IMR-90 (cell line): Measurements from ENCODE around the gene GPR39. TPM values are rescaled to one million over a fixed set of nuclear protein-coding genes. Genes with fewer than 3 reads are reported as not detected.

Source experiments
- ATAC-seq: fragments of 200-7000 bp; cut with Tn5 transposase; 2 replicates; pipeline ENCODE4 v1.9.1; 2020; ENCODE audit warnings: low read depth, mild to moderate bottlenecking, moderate library complexity
- BruUV-seq: library from RNA; stranded (reverse); fragments of 400-500 nt; replicated peaks from 2 replicates; lab custom pipeline; 2021; lab: Mats Ljungman, UMichigan
- CTCF ChIA-PET: fragments of 300-600 bp; formaldehyde crosslinking; extraction: SDS; loops from one replicate; lab custom pipeline; 2021; ENCODE audit warnings: antibody characterized with exemption; lab: Yijun Ruan, JAX
- POLR2A ChIA-PET: fragments of 300-600 bp; sonication (Branson Sonifier 250); formaldehyde crosslinking; loops from one replicate; lab custom pipeline; 2022; ENCODE audit warnings: antibody characterized with exemption; ENCODE audit not compliant: unreplicated experiment; lab: Charles Lee
- DNase-seq: peaks from one replicate; pipeline ENCODE4 v3.0.0; 2013
- H2AFZ ChIP-seq: replicated peaks from 2 replicates; pipeline ENCODE3; 2013; ENCODE audit warnings: low read length, mild to moderate bottlenecking; ENCODE audit not compliant: poor library complexity
- H2AK5ac ChIP-seq: 2 replicates; pipeline ENCODE4 v1.6.1; 2013; ENCODE audit warnings: low read depth, low read length, inconsistent platforms
- H2AK9ac ChIP-seq: replicated peaks from 2 replicates; pipeline ENCODE3; 2013; ENCODE audit warnings: mild to moderate bottlenecking, low read depth, low read length, moderate library complexity; ENCODE audit not compliant: poor library complexity
- H2BK120ac ChIP-seq: 2 replicates; pipeline ENCODE4 v1.6.1; 2013; ENCODE audit warnings: low read depth, low read length, inconsistent platforms
- H2BK15ac ChIP-seq: 3 replicates; pipeline ENCODE4 v1.6.1; 2013; ENCODE audit warnings: low read depth, low read length, inconsistent platforms
- H2BK20ac ChIP-seq: 2 replicates; pipeline ENCODE4 v1.6.1; 2013; ENCODE audit warnings: low read depth, mild to moderate bottlenecking, inconsistent platforms, low read length, moderate library complexity
- H2BK5ac ChIP-seq: 2 replicates; pipeline ENCODE4 v1.6.1; 2013; ENCODE audit warnings: mild to moderate bottlenecking, low read depth, low read length, inconsistent platforms; ENCODE audit not compliant: poor library complexity, severe bottlenecking
- H3K14ac ChIP-seq: replicated peaks from 2 replicates; pipeline ENCODE4 v1.6.1; 2013; ENCODE audit warnings: low read depth, low read length, inconsistent platforms
- H3K18ac ChIP-seq: 2 replicates; pipeline ENCODE4 v1.6.1; 2013; ENCODE audit warnings: low read depth, low read length, control low read depth
- H3K23ac ChIP-seq: 2 replicates; pipeline ENCODE4 v1.6.1; 2013; ENCODE audit warnings: low read depth, low read length, inconsistent platforms
- H3K27ac ChIP-seq: 2 replicates; pipeline ENCODE4 v1.5.1; 2013; ENCODE audit warnings: mild to moderate bottlenecking, control low read depth, low read length; ENCODE audit not compliant: insufficient read depth
- H3K27me3 ChIP-seq: 2 replicates; pipeline ENCODE4 v1.6.1; 2013; ENCODE audit warnings: low read length; ENCODE audit not compliant: control insufficient read depth, insufficient read depth
- H3K36me3 ChIP-seq: 2 replicates; pipeline ENCODE4 v1.6.1; 2013; ENCODE audit warnings: low read length, mixed read lengths; ENCODE audit not compliant: control insufficient read depth, insufficient read depth
- H3K4ac ChIP-seq: 2 replicates; pipeline ENCODE4 v1.6.1; 2013; ENCODE audit warnings: low read depth, low read length, inconsistent platforms
- H3K4me1 ChIP-seq: 2 replicates; pipeline ENCODE4 v1.6.1; 2013; ENCODE audit warnings: low read length, mixed read lengths; ENCODE audit not compliant: control insufficient read depth, insufficient read depth
- H3K4me2 ChIP-seq: 2 replicates; pipeline ENCODE4 v1.6.1; 2013; ENCODE audit warnings: low read depth, mild to moderate bottlenecking, control low read depth, low read length, moderate library complexity
- H3K4me3 ChIP-seq: 2 replicates; pipeline ENCODE4 v1.5.1; 2013; ENCODE audit warnings: low read depth, mild to moderate bottlenecking, control low read depth, low read length, moderate library complexity; ENCODE audit not compliant: insufficient read depth
- H3K56ac ChIP-seq: 2 replicates; pipeline ENCODE4 v1.6.1; 2013; ENCODE audit warnings: low read length, inconsistent platforms; ENCODE audit not compliant: insufficient read depth; ENCODE audit errors: extremely low read depth
- H3K79me1 ChIP-seq, 2 experiments: 2 replicates each; pipeline ENCODE4 v1.6.1; 2013; ENCODE audit warnings: low read length in 2 of 2, inconsistent platforms in 1 of 2, low read depth in 1 of 2
- H3K9ac ChIP-seq: 2 replicates; pipeline ENCODE4 v1.6.1; 2013; ENCODE audit warnings: low read depth, low read length, control low read depth
- H3K9me1 ChIP-seq: 2 replicates; pipeline ENCODE4 v1.6.1; 2013; ENCODE audit warnings: low read length, inconsistent platforms; ENCODE audit not compliant: insufficient read depth
- H3K9me3 ChIP-seq: 2 replicates; pipeline ENCODE4 v1.6.1; 2013; ENCODE audit warnings: low read length; ENCODE audit not compliant: control insufficient read depth, insufficient read depth
- H4K20me1 ChIP-seq: 2 replicates; pipeline ENCODE4 v1.6.1; 2013; ENCODE audit warnings: low read length, inconsistent platforms; ENCODE audit not compliant: insufficient read depth
- H4K5ac ChIP-seq: 2 replicates; pipeline ENCODE4 v1.6.1; 2013; ENCODE audit warnings: mild to moderate bottlenecking, low read depth, low read length, control low read depth
- H4K8ac ChIP-seq, 2 experiments: 2 replicates each; pipeline ENCODE4 v1.6.1; 2013; ENCODE audit warnings: low read depth in 2 of 2, low read length in 2 of 2, control low read depth in 1 of 2, inconsistent platforms in 1 of 2
- H4K91ac ChIP-seq: 2 replicates; pipeline ENCODE4 v1.6.1; 2013; ENCODE audit warnings: low read depth, low read length, inconsistent platforms; ENCODE audit not compliant: insufficient read depth
- MAFK ChIP-seq: IDR thresholded peaks from 2 replicates; pipeline ENCODE4 v1.6.1; 2012; ENCODE audit warnings: low read depth, low read length, improper control_type of control experiment
- NFE2L2 ChIP-seq: fragments of 150-350 bp; IDR thresholded peaks from 2 replicates; pipeline ENCODE4 v1.6.1; 2016; ENCODE audit warnings: low read depth, mild to moderate bottlenecking, low read length
- WGBS, 2 experiments: methylation state at CpG; one replicate each; pipeline versions ENCODE4 v1.1.5 to v1.1.7; 2013; ENCODE audit warnings: missing lambda C conversion rate in 2 of 2; ENCODE audit not compliant: insufficient read length in 1 of 2; ENCODE audit errors: extremely low coverage in 2 of 2; 5-methylcytosine and 5-hydroxymethylcytosine counted together
- dilution Hi-C: fragments of 300-500 bp; cut with HindIII; formaldehyde crosslinking; loops from one replicate; pipeline ENCODE4 v1.14.3; 2018; ENCODE audit warnings: low sequenced_read_pairs; ENCODE audit not compliant: unreplicated experiment
- in situ Hi-C: fragments of 300-500 bp; cut with MboI; formaldehyde crosslinking; loops from 3 replicates; pipeline ENCODE4 v1.14.3; 2019; ENCODE audit warnings: low sequenced_read_pairs, inconsistent platforms, mixed read lengths
- intact Hi-C: fragments of 100-400 bp; cut with micrococcal nuclease; formaldehyde crosslinking; loops from 2 replicates; pipeline ENCODE4 v1.10.0; 2022
- polyA plus RNA-seq, 3 experiments: library from polyadenylated mRNA; depleted of rRNA; stranded (reverse); fragments of >200 nt; gene quantifications; 2 replicates each; pipeline ENCODE4 v1.2.3, GENCODE V29; 2012; ENCODE audit warnings: low replicate concordance in 1 of 3
- total RNA-seq: library from RNA; depleted of rRNA; stranded (reverse); fragments of >200 nt; gene quantifications from 2 replicates; pipeline ENCODE4 v1.2.3, GENCODE V29; 2012

Gene GPR39
- total and polyA plus RNA-seq, 2 of the 4 experiments (the other 2 are of a cell fraction) = 4.4 to 9.0 TPM

DNA sequence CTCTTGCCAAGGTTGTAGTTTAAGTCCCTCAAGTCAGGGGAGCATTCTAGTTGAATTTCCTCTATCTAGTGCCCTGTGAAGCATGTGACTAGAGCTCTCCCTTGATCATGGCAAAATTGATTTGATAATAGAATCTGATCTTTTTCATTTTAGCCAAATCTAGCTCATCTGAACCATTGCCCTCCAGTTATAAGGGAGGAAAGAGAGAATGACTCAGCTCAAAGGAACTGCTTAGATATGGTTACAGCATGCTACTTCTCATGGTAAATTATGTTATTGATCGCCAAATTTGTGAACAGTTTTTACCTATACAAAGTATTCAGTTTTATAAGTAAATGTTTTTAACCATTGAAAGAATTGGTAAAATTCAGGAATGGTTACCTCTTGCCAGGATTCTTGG is 100.8 kb downstream of the GPR39 start:
- Histone ChIP-seq H2AK5ac (no peak overlapping the region), H3K4ac (no peak overlapping the region), H2AFZ (no peak overlapping the region), H3K9me1 (peaks cover 2% of the 10 kb centered on the region; the same call in 1 of the 2 replicates), H3K27me3 (peaks cover 3% of the 10 kb centered on the region), H2BK20ac (no peak overlapping the region), H3K4me3 (no peak overlapping the region), H3K4me1 (no peaks in the 10 kb centered on the region; the same call in 1 of the 2 replicates), H2BK5ac (no peak overlapping the region), H3K18ac (no peak overlapping the region), H4K8ac (no peak overlapping the region), H3K36me3 (no peaks in the 10 kb centered on the region), H3K14ac (no peak overlapping the region), H4K5ac (no peak overlapping the region), H2BK120ac (no peak overlapping the region), H3K9me3 (no peaks in the 10 kb centered on the region), H3K79me1 (no peaks in the 10 kb centered on the region), H3K23ac (no peak overlapping the region), H4K20me1 (no peaks in the 10 kb centered on the region), H2BK15ac (no peak overlapping the region), H3K56ac (no peak overlapping the region), H3K9ac (no peak overlapping the region), H2AK9ac (no peak overlapping the region), H3K27ac (no peak overlapping the region), H4K91ac (no peak overlapping the region), H3K4me2 (no peak overlapping the region)
- no TSS peak for BruUV-seq
- no CpG with 5 or more reads among the region's 1 CpG for WGBS, 2 experiments
- peak; percentile 38; the same call in 1 of the 2 replicates for TF ChIP-seq NFE2L2
- no peak for TF ChIP-seq MAFK
- in situ Hi-C loops = no loop called here
- ChIA-PET POLR2A (no interaction called here), CTCF (no interaction called here)
- ATAC-seq (no peak), DNase-seq (no peak)
- intact Hi-C loops = no loop called here
- dilution Hi-C loops = no loop called here
